ENCODE results near the gene ARL13A.
"Not testable (repeated sequence)": the region's sequence is repeated elsewhere in the genome, so short reads cannot be mapped to it uniquely, and the experiment has no call there.

ARL13A gene

DNA sequence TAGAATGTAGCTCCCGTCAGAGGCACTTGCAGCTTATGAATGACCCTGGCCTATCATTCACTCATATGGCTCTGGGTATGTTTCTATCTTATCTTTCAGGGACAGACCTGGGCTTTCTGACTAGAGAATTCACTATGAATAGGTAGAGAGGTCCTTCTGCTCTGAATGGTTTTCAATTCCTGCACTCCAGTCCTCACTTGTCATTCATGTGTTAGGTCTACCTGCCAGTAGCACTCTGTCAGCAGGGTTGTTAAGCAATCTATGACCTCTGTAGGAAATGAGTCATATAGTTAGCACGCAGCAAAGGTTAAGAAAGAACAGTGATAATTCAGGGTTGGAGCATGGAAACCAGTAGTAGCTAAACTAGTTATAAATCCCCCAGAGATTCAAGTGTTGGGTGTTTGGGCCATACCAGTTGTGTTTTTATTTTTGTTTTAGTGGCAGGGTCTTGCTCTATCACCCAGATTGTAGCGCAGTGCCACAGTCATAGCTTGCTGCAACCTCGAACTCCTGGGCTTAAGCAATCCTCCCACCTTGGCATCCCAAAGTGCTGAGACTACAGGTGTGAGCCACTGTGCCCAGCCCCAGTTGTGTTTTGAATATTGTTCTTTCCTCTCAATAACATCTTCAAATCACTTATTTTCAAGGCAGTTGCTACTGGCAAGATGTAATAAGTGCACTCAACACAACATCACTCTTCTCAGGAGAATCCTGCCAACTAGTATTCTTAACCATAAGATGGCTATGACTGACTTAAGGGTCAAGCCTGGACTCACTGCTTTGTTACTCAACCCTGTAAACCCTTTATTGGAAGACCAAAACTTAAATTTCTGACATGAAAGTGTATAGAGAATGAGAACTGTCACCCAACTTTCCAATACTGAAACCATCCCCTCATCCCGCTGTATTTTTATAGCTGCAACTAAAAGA lies 25.1 kb downstream of the ARL13A start:
- DNase-seq, result no peak

DNA sequence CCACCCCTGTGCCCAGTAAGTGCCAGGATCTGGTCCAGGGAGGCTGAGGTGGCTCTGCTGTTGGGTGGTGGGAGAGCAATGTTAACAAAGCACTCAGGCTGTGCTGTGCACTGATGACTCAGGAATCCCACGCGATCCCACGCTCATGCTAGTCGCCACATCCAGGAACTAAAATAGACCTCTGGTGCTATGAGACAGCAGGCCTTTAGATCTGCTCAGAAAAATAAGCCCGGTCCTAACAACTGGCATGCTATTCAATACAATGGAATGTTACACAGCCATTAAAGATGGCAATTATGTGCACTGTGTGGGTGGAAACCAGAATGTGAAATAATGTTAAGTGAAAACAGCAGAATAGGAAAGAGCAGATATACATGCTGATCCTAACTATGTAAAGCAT lies 26.0 kb downstream of the ARL13A start:
- DNase-seq, result no peak

DNA sequence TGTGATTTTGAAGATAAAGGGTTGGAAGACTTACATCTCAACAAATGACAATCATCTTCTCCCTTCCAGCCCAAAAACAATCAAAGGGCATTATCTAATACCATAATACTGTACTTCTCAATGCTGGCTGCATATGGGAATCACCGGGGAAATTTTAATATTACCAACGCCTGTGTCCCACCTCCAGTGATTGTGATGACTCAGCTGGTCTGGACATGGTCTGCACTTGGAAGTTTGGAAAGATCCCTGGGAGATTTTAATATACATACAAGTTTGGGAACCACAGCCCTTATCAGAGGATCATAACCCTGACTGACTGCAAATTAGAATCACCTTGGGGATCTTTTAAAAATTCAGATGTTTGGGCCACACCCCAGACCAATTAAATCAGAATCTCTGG lies 29.9 kb downstream of the ARL13A start:
- DNase-seq, result no peak

DNA sequence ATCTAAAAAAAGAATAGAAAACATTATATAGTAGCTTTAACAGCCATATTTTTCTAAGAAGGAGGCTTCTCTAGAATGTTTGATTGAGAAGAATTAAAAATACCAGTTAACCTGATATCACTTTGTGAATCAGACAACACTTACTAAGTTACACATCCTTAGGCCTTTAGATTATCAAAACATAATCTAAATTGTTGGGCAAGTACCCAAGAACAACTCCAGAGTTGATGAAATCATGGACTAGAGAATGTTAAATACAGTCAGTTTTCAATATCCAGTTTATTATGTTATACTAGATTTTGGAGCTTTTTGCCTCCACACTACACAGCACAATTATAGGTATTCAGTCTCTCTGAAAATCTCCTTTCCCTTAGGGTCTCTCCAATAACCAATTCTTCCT lies 39.6 kb downstream of the ARL13A start:
- no peak for DNase-seq

DNA sequence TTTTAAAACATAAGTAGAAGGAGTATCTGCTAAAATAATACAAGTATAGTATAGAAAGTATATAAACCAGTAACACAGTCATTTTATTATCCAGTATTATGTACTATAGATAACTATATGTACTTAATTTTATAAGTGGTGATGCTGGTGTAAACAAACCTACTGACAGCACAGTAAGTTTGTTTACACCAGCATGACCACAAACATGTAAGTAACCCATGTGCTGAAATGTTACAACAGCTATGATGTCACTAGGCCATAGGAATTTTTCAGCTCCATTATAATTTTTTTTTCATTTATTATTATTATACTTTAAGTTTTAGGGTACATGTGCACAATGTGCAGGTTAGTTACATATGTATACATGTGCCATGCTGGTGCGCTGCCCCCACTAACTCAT lies 42.5 kb downstream of the ARL13A start:
- DNase-seq, result not testable (repeated sequence)

DNA sequence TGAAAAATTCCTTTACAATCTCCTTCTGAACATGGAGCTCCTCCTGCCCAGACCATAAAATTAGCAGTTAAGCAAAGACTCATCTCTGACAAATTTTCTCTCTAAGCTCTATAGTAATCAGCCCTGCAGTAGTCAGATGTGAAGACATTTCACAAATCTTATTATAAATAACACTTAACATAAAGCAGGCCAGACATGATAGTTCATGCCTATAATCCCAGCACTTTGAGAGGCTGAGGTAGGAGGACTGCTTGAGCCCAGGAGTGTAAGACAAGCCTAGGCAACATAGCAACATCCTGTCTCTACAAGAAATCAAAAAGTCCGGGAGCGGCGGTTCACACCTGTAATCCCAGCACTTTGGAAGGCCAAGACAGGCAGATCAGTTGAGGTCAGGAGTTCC lies 52.5 kb downstream of the ARL13A start:
- DNase-seq, result no peak

DNA sequence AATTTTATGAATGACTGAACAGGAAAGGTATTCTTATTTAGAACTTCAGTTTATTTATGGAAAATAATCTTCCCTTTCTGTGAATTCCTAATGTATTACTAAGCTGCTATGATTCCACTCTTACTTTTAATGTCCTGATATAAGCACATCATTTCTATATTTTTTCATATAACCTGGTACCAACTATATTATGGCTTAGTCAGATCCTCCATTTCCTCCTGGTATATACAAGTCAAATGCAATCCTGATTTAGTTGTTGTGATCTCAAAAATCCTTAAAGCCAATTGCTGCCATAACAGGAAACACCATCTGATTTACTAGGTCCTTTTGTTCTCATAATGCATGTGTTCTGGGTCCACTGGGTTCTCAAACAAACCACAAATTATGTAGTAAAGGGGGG lies 55.6 kb downstream of the ARL13A start:
- DNase-seq, result no peak

DNA sequence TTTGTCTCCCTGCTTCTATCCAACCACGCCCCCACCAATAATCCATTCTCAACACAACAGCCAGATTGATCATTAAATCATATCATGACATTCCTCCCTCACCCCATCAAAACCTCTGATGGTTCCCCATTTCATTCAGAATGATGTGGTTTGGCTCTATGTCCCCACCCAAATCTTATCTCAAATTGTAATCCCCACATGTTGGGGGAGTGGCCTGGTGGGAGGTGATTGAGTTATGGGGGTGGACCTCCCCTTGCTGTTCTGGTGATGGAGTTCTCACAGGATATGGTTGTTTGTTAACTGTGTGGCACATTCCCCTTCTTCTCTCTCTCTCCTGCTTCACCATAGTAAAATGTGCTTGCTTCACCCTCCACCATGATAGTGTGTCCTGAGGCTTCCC lies 59.1 kb downstream of the ARL13A start:
- no peak for DNase-seq

DNA sequence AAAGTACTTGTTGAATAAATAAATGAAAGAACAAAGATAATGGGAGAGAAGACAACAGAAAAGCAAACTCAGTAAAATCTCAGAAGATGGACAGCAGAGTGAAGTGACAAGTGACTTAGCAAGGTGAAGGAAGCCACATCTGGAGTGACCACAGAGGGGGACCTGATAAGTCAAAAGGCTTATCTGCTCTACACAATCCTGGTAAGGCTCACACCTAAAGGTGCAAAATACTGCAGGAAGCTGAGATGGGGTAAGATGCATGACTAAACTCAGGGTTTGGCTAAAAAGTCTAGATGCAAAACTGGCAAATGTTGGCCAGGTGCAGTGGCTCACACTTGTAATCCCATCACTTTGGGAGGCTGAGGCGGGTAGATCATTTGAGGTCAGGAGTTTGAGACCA lies 60.2 kb downstream of the ARL13A start:
- no peak for DNase-seq

DNA sequence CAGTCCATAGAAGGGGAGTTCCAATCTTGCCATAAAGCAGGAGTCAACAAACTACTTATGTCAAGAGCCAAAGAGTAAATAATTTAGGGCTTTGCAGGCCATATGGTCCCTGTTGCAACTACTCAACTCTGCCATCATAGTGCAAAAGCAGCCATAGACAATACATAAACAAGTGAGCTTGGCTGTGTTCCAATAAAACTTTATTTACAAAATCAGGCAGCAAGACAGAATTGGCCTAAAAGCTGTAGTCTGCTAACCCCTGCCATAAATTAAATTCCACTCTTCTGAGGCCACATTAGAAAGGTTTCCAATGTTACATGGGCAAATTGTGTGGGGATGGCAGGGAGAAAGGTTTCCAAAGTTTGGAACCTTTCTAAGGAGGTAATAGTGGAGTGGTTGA lies 67.7 kb downstream of the ARL13A start:
- no peak for DNase-seq

DNA sequence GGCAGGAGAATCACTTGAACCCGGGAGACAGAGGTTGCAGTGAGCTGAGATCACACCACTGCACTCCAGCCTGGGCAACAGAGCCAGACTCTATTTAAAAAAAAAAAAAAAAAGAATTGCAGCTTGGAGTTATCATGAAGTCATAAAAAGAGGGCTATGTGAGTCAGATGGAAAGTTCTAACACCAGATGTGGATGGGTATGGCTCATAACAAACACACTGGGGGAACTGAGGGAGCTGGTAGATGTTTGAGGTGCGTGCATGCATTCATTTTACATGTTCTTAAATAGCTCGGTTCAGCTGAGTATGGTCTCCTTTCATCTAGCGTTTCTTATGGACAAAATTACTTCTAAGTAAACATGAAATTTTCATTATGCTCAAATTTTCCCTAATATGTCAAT lies 70.7 kb downstream of the ARL13A start:
- no peak for DNase-seq

Measured in CD4-positive, alpha-beta T cell treated with Interferon alpha-2 for 1 hour (primary cell).